AG09319 (cell line): ENCODE data around the gene ESYT1.

Experiments
- DNase-seq: peaks from one replicate; pipeline ENCODE4 v3.0.0-alpha.2; 2010; ENCODE audit warnings: low read depth; ENCODE audit errors: extremely low read depth
- CTCF ChIP-seq: IDR thresholded peaks from 2 replicates; pipeline ENCODE4 v1.5.1; 2011; ENCODE audit warnings: low read depth, mild to moderate bottlenecking, inconsistent platforms, low read length, moderate library complexity

The ESYT1 gene

DNA sequence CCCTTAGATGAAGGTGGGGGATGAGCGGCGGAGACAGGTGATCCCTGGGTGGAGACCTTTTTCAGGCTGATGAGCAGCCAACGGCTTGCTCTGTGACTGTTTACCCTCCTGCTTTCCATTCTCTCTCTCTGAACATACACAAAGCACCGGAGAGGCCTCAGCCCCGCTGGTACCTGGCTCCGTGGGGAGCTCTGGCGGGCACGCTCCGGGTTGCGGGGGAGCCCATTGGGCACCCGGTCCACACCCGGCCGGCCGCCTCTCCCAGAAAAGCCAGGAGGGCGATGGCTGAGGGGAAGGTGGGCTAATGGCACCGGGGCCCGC, 60.7 kb downstream of the ESYT1 start:
- TF ChIP-seq CTCF = no peak
- no peak for DNase-seq

GRCh38 chr12:56189099-56189917, 61.2 kb downstream of the ESYT1 start, which contains the start of gene SMARCC2:
TSS of gene SMARCC2 (minus strand) at chr12:56189483. CDS start at chr12:56189461, 22 bp downstream.
- TF ChIP-seq CTCF = peak; percentile 51
- DNase-seq = peak; percentile 67

GRCh38 chr12:56189918-56190694, 62.0 kb downstream of the ESYT1 start:
- DNase-seq = peak; percentile 69

GRCh38 chr12:56190695-56191155, 62.7 kb downstream of the ESYT1 start:
- TF ChIP-seq CTCF = no peak
- DNase-seq = no peak

More at GRCh38 chr12:56189918-56190694, 62.0 kb downstream of the ESYT1 start:
- no peak for TF ChIP-seq CTCF

- DNase-seq = no peak
- TF ChIP-seq CTCF = no peak
Measured at GRCh38 chr12:56192582-56192981, 64.5 kb downstream of the ESYT1 start.

- peak; percentile 67 for DNase-seq
- peak; percentile 78 for TF ChIP-seq CTCF
Measured at GRCh38 chr12:56193025-56193578, 65.0 kb downstream of the ESYT1 start.
